GM19372 (cell line): Measurements from ENCODE around the gene OR4C12.
"Not testable (repeated sequence)": the region's sequence is repeated elsewhere in the genome, so short reads cannot be mapped to it uniquely, and the experiment has no call there.

Experiments used
- ATAC-seq: cut with Tn5 transposase; IDR thresholded peaks from one replicate; pipeline ENCODE4 v1.9.1; 2021; ENCODE audit warnings: mild to moderate bottlenecking, low read depth, moderate library complexity; ENCODE audit not compliant: unreplicated experiment

Gene OR4C12

DNA sequence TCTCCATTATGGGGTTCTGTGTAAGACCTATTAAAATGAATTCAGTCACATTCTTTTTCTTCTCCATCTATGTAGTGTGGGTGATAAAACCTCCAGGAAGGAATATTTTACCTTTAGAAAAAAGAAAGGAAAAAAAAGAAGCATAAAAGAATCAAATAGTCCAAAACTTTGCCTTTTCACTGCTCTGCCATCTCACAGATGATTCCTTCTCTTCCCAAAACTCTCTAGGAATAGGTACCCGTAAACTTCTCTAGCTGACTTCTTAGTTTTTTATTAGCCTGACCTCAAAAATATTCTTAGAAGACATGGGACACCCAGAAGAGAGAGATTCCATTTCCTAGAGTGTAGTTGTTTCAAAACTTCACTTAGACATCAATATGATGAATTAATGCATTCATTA lies at the start of gene OR4C12:
OR4C12 (minus strand) TSS at position 101 of the 400 bp plus-strand sequence; CDS start at position 67, 34 bp downstream.
- ATAC-seq: not testable (repeated sequence)

DNA sequence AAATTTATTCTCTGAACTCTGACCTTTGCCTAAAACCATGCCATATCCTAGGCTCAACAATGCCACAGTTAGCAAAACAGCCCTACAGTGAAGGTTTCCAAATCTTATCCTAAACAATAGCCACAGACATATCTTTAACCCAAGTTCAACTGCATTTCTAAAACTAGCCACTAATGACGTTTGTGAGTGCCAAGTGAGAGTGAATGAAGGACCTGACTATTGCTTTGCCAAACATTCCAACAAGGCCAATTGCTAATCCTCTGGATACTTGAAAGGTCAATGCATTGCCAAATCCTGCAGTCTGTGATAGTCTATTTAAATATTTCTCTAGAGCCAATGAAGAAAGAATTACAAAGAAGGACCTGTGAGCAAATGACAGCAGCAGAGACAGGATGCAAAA lies 47.9 kb upstream of the OR4C12 start:
- no peak for ATAC-seq

DNA sequence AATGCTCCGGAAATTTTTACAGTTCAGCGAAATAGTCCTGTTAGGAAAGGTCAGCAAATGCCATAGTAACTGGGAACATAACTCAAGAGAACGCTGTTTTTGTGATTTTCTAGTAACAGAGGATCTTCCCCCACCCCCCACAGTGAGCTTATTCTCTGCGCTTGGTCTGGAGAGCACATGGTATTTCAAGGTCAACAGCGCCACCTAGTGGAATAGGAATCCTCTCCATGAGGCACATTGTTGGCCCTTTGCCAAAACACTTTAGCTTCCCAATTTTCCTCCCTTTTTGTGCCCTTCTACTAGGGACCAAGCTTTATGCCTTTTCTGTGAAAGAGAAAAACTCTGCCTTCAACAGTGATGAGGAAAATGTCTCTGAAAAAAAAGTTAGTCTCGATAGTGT lies 13.2 kb upstream of the OR4C12 start:
- no peak for ATAC-seq

DNA sequence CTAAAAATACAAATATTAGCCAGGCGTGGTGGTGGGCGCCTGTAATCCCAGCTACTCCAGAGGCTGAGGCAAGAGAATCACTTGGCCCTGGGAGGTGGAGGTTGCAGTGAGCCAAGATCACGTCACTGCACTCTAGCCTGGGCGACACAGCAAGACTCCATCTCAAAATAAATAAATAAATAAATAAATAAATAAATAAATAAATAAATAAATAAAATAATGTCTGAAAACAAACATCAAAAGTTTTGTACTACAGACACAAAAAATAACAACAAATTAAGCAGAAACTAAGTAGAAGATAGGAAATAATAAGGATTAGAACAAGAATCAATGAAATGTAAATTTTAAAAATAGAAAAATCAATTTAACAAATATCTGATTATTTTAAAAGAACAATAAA lies 8.9 kb downstream of the OR4C12 start:
- not testable (repeated sequence) for ATAC-seq

DNA sequence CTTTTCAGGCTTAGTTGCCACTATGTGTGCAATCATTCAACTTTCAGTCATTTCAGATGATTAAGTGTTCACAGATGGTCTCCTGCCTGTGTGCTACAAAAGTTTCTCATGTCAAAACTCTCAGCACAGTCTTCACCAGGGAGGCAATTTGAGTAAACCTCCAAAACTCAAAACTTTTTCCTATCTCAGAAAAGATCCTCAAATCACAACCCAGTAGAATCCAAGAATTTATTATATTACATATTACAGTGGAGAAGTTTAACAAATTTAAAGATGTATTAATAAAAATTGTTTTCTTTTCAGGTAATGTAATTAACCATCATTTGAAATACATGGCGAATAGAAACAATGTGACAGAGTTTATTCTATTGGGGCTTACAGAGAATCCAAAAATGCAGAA lies 30.2 kb downstream of the OR4C12 start, which contains the start of gene OR4C13:
OR4C13 (plus strand) TSS at position 301 of the 400 bp plus-strand sequence; CDS start at position 333, 32 bp downstream.
- ATAC-seq: no peak

DNA sequence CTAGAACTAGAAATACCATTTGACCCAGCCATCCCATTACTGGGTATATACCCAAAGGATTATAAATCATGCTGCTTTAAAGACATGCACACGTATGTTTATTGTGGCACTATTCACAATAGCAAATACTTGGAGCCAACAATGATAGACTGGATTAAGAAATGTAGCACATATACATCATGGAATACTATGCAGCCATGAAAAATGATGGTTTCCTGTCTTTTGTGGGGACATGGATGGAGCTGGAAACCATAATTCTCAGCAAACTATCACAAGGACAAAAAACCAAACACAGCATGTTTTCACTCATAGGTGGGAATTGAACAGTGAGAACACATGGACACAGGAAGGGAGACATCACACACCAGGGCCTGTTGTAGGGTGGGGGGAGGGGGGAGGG lies 33.6 kb downstream of the OR4C12 start:
- not testable (repeated sequence) for ATAC-seq
